NOMO-1 (cell line): Measurements from ENCODE around the gene PPP3R1.
"Not testable (repeated sequence)": the region's sequence is repeated elsewhere in the genome, so short reads cannot be mapped to it uniquely, and the experiment has no call there.

Source experiments
- DNase-seq, 2 experiments: peaks; one replicate each; lab custom pipeline; 2025; ENCODE audit not compliant: unreplicated experiment in 2 of 2; lab: John Stamatoyannopoulos, UW

Gene PPP3R1

GRCh38 chr2:68190991-68191731, 61.2 kb downstream of the PPP3R1 start:
- DNase-seq, result peak in 1 of 2 experiments; percentile 19

DNA sequence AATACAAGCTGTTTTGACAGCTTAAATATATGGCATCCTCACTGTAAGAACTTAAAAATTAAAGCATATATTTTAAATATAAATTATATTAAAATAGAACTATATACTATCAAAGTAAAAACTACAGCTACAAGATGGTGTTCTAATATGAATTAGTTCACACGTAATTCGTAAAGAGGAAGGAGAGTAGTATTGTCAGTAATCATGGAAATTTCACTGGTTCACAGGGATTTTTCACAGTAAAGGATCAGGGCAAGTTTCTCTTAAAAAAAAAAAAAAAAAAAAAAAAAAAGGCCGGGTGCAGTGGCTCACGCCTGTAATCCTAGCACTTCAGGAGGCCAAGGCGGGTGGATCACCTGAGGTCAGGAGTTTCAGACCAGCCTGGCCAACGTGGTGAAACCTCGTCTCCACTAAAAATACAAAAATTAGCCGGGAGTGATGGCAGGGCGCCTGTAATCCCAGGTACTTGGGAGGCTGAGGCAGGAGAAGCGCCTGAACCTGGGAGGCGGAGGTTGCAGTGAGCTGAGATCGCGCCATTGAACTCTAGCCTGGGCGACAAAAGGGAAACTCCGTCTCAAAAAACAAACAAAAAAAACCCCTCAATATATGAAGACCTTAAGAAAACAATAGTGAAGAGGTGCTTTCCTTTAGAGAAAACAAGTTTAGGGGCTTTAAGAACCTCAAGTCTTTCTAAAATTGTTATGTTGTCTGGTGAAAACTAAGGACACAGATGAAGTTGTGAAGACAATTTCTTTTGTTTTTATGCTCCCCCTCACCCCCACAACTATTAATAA, 62.1 kb downstream of the PPP3R1 start:
- no peak for DNase-seq

GRCh38 chr2:68188831-68189230, 63.5 kb downstream of the PPP3R1 start:
- no peak for DNase-seq

DNA sequence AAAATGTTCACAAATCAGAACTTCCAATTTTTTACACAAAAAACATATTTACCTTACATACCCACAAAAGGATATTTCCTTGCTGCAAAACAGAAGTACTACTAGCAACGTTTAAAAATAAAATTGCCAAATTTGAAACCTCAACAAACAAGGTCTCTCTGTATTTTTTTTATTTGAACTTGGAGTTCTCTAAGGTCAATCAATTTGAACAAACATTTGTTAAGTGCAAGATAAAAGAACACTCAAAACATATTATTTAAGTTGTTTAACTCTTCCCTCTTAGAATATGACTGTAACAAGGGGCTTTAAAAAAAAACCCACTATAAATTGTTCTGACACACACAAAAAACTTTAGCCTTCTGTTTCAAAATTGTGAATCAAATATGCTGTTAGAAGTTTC, 65.0 kb downstream of the PPP3R1 start:
- no peak for DNase-seq

DNA sequence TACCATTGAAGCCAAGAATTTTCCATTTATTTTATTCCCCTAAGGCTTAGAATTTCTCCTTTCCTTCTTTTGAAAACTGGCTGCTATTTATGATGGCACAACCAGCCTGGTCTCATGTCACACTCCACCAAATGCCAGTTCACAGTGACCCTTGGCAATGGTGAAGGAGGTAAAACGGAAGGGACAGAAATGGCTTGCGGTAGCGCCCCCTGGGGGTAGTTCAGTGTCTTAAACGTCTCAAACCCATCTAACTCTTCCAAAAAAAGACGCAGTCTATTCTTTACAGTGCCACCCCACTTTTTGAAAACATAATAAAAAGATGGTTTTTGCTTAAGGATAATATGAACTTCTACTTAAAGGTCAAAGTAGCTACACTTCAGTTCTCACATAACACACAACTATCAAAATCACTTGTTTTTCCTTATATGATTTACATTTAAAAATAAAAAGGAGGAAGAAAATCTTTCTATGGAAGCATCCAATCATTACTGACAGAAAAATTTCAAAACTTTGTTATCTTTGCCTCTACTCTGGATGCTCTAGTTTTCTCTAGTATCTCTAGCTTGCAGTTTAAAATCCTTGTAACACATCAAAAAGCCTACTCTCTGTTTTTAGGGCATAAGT, 66.7 kb downstream of the PPP3R1 start:
- DNase-seq, result peak; percentile 28 to 60

GRCh38 chr2:68182902-68183301, 69.4 kb downstream of the PPP3R1 start:
- no peak for DNase-seq

DNA sequence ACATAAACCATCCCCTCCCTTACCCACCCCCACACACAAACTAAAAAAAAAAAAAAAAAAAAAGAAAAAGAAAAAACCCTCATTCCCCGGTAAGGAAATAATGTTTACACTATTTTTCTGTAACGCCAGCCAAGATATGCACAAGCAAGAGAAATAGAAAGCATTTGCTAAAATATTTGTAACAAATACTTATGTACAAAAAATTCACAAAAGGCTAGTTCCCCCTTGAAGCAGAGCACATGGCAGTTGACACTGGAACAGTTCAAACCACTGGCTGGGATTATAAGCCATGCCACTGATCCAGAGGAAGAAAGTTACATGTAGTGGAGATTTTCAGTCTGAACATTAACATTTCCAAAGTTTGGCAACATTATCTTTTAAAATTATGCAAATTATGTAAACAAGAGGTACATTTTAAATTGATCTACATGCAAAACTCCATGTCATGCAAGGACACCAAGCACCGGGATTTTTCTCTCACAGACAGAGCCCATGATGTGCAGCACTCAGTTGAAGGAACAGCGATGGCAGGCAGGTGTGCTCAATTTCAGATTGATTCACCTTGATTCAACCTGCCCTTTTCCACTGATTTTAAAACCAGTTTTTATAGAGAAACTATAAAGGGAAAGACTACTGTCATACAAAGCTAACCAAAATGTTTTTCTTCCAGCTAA, 73.2 kb downstream of the PPP3R1 start:
- DNase-seq, result no peak

DNA sequence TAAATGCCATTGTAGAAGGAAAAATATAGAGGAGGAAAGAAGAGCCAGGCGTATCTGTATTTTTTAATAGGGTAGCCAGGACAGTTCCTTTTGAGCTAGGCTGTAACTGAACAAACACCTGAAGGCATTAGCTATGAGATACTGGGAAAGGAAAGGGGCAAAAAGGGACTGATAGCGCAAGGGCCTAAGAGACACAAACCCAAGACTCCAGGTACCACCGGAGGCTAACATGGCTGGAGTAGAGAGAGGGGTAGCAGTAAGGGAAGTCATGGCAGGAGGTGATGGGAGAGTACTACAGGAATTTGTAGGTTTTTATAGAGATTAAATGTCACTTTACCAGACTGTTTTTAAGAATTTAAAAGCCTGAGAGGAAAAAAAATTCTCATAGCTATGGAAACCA, 73.9 kb downstream of the PPP3R1 start:
- no peak for DNase-seq

DNA sequence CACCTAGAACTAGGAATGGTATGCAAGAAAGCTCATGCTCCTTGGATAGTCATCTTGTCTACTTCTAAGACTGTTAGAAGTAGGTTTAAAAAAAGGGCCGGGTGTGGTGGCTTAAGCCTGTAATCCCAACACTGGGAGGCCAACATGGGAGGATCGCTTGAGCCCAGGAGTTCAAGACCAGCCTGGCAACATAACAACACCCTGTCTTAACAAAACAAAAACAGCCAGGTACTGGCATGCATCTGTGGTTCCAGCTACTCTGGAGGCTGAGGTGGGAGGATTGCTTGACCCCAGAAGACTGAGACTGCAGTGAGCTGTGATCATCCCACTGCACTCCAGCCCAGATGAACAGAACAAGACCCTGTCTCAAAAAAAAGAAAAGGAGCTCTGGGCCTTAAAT, 74.8 kb downstream of the PPP3R1 start:
- DNase-seq, result no peak

- DNase-seq, result peak in 1 of 2 experiments; percentile 44
Measured at GRCh38 chr2:68176657-68177056, 75.7 kb downstream of the PPP3R1 start.

GRCh38 chr2:68175210-68175609, 77.1 kb downstream of the PPP3R1 start:
- DNase-seq, result not testable (repeated sequence)

DNA sequence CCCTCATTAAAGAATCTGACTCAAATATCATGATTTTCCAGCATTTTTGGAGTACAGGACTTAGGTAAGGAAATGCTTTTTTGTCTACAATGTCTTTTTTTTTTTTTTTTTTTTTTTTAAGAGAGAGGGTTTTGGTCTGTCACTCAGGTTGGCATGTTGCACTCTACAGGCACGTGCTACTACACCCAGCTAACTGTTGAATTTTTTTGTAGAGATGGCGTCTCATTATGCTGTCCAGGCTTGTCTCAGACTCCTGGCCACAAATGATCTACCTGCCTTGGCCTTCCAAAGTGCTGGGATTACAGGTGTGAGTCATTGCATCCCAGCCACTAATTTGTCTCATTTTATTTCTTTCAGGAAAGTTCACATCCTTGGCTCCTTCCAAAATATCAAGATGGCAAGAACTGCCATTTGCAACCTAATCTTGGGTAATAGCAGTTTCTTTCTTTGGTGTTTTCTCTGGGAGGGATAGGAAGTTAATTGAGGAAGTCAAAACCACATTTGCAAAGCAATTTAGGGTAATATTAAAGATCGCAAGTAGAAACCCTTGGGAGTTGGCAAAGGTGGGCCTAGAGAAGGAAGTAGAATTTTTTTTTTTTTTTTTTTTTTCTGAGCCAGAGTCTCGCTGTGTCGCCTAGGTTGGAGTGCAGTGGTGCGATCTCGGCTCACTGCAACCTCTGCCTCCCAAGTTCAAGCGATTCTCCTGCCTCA, 79.2 kb downstream of the PPP3R1 start:
- peak; percentile 95 for DNase-seq

DNA sequence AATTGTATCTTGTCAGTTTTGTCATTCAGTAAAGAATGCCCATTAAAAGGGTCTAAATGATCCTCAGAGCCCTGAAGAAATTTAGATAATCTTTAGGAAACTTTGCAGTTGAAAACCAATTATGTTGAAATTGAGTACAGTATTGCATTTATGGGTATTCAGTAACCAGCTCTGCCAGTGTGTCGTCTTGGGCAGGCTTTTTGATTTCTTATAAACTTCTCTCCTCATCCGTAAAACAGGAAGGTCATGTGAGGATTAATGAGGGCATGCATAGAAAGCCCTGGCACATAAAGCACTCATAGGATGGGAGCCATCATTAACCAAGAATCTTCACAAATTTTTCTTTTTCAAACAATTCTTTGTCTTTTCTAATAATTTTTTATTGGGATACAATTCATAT, 79.8 kb downstream of the PPP3R1 start:
- peak in 1 of 2 experiments; percentile 22 for DNase-seq

- DNase-seq, result no peak
Measured at GRCh38 chr2:68171684-68172083, 80.6 kb downstream of the PPP3R1 start.

DNA sequence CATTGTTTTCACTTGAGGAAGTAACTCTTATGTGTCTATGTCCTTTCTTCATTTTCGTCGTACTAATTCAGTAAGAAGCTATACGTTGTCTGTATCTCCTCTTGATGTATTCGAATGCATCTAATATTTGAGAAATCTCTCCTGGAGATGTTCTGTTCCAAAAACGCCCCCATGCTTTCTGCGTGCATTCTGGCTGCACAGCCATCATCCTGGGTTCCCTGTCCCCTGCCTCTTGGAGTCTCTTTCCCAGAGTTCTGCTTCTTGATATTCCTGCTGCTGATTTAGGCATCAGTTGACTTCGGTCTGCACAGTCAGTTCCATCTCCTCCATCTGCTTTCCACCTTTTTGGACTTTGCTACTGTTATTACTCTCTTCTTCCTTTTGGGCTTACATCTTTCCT, 81.2 kb downstream of the PPP3R1 start:
- no peak for DNase-seq

- no peak for DNase-seq
Measured at GRCh38 chr2:68169308-68169707, 83.0 kb downstream of the PPP3R1 start.

DNA sequence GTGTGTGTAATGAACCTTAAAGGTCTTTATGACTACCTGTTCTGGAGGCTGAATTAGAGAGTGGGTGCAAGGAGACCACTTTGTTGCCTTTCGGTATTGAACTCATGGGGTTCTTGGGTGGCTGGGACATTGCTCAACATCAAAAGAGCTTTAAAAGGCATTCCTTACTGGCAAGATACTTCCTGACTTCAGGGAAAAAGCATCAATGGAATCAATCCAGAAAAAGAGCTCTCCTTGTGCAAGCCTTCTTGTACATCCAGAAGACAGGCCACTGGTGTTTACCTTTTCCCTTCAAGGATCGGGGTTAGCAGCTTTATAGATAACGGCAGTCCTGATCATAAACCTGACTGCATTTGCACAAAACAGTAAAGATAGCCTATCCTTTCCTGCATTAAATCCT, 85.1 kb downstream of the PPP3R1 start:
- no peak for DNase-seq

- DNase-seq, result no peak
Measured at GRCh38 chr2:68163641-68164040, 88.7 kb downstream of the PPP3R1 start.

DNA sequence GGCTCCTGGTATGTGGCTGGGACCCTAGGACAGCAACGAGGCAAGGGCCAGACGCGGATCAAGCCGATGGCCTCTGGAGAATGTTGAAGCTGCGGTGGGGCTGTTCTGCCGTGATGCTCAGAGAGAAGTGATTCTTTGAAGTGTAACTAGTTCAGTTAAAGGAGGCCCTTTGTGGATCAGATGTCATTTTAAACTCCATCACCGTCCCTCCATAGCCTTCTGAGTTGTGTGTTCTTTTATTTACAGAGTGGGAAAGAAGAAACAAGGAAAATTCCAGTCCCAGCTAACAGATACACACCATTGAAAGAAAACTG, 94.2 kb downstream of the PPP3R1 start:
- DNase-seq, result no peak

DNA sequence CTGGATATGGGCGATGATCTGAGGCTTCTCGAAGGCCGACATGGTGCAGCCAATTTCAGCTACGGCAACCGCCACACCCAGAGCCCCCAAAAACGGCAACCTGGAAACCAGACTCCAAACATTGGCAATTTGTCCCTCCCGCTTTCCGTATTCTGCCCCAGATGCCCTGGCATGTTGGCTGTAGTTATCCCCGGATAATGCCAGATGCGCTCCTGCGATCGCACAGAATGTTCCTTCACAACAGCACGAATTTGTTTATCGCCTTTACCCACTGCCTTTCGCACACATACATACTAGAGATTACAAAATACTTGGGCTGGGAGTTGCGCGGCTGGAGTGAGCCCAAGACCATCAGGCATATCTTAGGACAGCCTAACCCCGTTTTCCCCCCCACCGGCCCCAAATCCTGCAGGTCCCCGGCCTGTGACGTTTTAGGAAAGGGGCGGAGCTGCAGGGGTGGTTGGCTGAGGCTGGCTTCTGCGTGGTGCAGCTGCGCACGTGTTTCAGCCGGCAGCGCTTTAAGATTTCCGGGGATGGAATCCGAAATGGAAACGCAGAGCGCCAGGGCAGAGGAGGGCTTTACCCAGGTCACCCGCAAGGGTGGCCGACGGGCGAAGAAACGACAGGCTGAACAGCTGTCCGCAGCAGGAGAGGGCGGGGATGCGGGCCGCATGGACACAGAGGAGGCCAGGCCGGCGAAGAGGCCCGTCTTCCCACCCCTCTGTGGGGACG, 94.8 kb downstream of the PPP3R1 start, which contains the start of gene PNO1:
TSS of gene PNO1 (plus strand) at position 487 of the 732 bp plus-strand sequence. CDS start at position 534, 47 bp downstream.
- peak; percentile 96 to 97 for DNase-seq
